NCI-H345 treated with DMSO at 0.1 percent for 48 hours (cell line): Measurements from ENCODE around the gene ALDH1A2.

ENCODE experiments used
- DNase-seq: peaks from one replicate; lab custom pipeline; 2025; ENCODE audit not compliant: unreplicated experiment; lab: John Stamatoyannopoulos, UW

The ALDH1A2 gene

GRCh38 chr15:57947282-57947681 lies 118.2 kb downstream of the ALDH1A2 start:
- no peak for DNase-seq

- DNase-seq, result no peak
These were observed 118.9 kb downstream of the ALDH1A2 start for GRCh38 chr15:57946491-57947048.

- DNase-seq, result no peak
These were observed 119.9 kb downstream of the ALDH1A2 start for GRCh38 chr15:57945616-57946015.

GRCh38 chr15:57943754-57944420 lies 121.6 kb downstream of the ALDH1A2 start:
- DNase-seq, result no peak

- no peak for DNase-seq
These were observed 122.3 kb downstream of the ALDH1A2 start for GRCh38 chr15:57943171-57943570.

- no peak for DNase-seq
These were observed 123.7 kb downstream of the ALDH1A2 start for GRCh38 chr15:57941816-57942215.

- DNase-seq, result no peak
These were observed 133.2 kb downstream of the ALDH1A2 start for GRCh38 chr15:57932348-57932747.

GRCh38 chr15:57931570-57931969 lies 133.9 kb downstream of the ALDH1A2 start:
- no peak for DNase-seq

- no peak for DNase-seq
These were observed 138.3 kb downstream of the ALDH1A2 start for GRCh38 chr15:57927091-57927631.

- no peak for DNase-seq
These were observed 139.9 kb downstream of the ALDH1A2 start for GRCh38 chr15:57925650-57926049.

GRCh38 chr15:57924598-57924997 lies 140.9 kb downstream of the ALDH1A2 start:
- no peak for DNase-seq

- DNase-seq, result no peak
These were observed 141.8 kb downstream of the ALDH1A2 start for GRCh38 chr15:57923750-57924149.

- no peak for DNase-seq
These were observed 142.2 kb downstream of the ALDH1A2 start for GRCh38 chr15:57923306-57923705.

GRCh38 chr15:57922776-57923175 lies 142.7 kb downstream of the ALDH1A2 start:
- DNase-seq, result no peak

- DNase-seq, result no peak
These were observed 144.1 kb downstream of the ALDH1A2 start for GRCh38 chr15:57921371-57921770.

- DNase-seq, result no peak
These were observed 144.6 kb downstream of the ALDH1A2 start for GRCh38 chr15:57920911-57921310.

GRCh38 chr15:57919754-57920153 lies 145.8 kb downstream of the ALDH1A2 start:
- no peak for DNase-seq

GRCh38 chr15:57917998-57918397 lies 147.5 kb downstream of the ALDH1A2 start:
- DNase-seq, result no peak

GRCh38 chr15:57916695-57917094 lies 148.8 kb downstream of the ALDH1A2 start:
- DNase-seq, result no peak

GRCh38 chr15:57915827-57916531 lies 149.5 kb downstream of the ALDH1A2 start:
- no peak for DNase-seq

GRCh38 chr15:57914350-57915055 lies 151.0 kb downstream of the ALDH1A2 start:
- DNase-seq, result no peak
